Sigmoid colon (tissue), 4 donors: ENCODE results near the gene CRABP1.

ENCODE experiments used
- EP300 ChIP-seq, 4 donors: sonication (generic); formaldehyde crosslinking; IDR thresholded peaks; one replicate each; pipeline ENCODE4 v1.6.1; 2017; ENCODE audit warnings: antibody characterized with exemption in 4 of 4
- POLR2A ChIP-seq, 2 donors: fragments of 450-650 bp; IDR thresholded peaks; one replicate each; pipeline ENCODE4 v1.6.1; 2016; ENCODE audit warnings: antibody characterized with exemption in 2 of 2, mild to moderate bottlenecking in 2 of 2, moderate library complexity in 2 of 2
- TF ChIP-seq, protein P1 (sequence below), 4 experiments: fragments of 450-650 bp in 3 of 4; fragments of 200-600 bp in 1 of 4; IDR thresholded peaks; one replicate each; pipeline ENCODE4 v1.5.1; 2016 to 2019; ENCODE audit warnings: antibody characterized with exemption in 4 of 4, mild to moderate bottlenecking in 3 of 4, moderate library complexity in 2 of 4

- TF ChIP-seq, protein P1, sequence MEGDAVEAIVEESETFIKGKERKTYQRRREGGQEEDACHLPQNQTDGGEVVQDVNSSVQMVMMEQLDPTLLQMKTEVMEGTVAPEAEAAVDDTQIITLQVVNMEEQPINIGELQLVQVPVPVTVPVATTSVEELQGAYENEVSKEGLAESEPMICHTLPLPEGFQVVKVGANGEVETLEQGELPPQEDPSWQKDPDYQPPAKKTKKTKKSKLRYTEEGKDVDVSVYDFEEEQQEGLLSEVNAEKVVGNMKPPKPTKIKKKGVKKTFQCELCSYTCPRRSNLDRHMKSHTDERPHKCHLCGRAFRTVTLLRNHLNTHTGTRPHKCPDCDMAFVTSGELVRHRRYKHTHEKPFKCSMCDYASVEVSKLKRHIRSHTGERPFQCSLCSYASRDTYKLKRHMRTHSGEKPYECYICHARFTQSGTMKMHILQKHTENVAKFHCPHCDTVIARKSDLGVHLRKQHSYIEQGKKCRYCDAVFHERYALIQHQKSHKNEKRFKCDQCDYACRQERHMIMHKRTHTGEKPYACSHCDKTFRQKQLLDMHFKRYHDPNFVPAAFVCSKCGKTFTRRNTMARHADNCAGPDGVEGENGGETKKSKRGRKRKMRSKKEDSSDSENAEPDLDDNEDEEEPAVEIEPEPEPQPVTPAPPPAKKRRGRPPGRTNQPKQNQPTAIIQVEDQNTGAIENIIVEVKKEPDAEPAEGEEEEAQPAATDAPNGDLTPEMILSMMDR (IDR thresholded peaks at IDR 0.05): no peak
- TF ChIP-seq POLR2A (IDR thresholded peaks at IDR 0.05) (no peak), EP300 (IDR thresholded peaks at IDR 0.05) (no peak)
Measured at GRCh38 chr15:78304216-78305066, 35.7 kb upstream of the CRABP1 start.
